Skin of body (tissue), 2 donors: ENCODE results near the gene SRRM2. TPM values are rescaled to one million over a fixed set of nuclear protein-coding genes. Genes with fewer than 3 reads are reported as not detected.

Experiments
- DNase-seq: peaks from one replicate; lab custom pipeline; 2025; lab: John Stamatoyannopoulos, UW
- total RNA-seq: library from RNA; depleted of rRNA; stranded (reverse); fragments of >200 nt; gene quantifications from one replicate; pipeline ENCODE4 v1.2.3, GENCODE V29; 2014

The SRRM2 gene
- total RNA-seq, 1 donor from 2014 or later: 234 TPM

DNA sequence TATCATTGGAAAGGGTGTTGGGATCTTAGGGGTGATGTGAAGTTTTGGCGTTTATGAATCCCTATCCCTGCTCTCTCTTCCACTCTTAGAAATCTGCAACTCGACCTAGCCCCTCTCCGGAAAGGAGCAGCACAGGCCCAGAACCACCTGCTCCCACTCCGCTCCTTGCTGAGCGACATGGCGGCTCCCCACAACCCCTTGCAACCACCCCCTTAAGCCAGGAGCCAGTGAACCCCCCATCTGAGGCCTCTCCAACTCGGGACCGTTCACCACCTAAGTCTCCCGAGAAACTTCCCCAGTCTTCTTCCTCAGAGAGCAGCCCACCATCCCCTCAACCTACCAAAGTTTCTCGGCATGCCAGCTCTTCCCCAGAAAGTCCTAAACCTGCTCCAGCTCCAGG lies 9.0 kb downstream of the SRRM2 start:
- no peak for DNase-seq

- no peak for DNase-seq
Observed at GRCh38 chr16:2761886-2762583, 9.6 kb downstream of the SRRM2 start.

- no peak for DNase-seq
Observed at GRCh38 chr16:2762711-2763110, 10.3 kb downstream of the SRRM2 start.

GRCh38 chr16:2763173-2763572 lies 10.7 kb downstream of the SRRM2 start:
- DNase-seq: no peak

DNA sequence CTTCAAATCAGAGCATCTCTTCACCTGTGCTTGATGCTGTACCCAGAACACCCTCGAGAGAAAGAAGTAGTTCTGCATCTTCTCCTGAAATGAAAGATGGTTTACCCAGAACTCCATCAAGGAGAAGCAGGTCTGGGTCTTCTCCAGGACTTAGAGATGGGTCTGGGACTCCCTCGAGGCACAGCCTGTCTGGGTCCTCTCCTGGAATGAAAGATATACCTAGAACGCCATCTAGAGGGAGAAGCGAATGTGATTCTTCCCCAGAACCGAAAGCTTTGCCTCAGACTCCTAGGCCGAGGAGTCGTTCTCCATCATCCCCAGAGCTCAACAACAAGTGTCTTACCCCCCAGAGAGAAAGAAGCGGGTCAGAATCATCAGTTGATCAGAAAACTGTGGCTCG lies 12.3 kb downstream of the SRRM2 start:
- no peak for DNase-seq

DNA sequence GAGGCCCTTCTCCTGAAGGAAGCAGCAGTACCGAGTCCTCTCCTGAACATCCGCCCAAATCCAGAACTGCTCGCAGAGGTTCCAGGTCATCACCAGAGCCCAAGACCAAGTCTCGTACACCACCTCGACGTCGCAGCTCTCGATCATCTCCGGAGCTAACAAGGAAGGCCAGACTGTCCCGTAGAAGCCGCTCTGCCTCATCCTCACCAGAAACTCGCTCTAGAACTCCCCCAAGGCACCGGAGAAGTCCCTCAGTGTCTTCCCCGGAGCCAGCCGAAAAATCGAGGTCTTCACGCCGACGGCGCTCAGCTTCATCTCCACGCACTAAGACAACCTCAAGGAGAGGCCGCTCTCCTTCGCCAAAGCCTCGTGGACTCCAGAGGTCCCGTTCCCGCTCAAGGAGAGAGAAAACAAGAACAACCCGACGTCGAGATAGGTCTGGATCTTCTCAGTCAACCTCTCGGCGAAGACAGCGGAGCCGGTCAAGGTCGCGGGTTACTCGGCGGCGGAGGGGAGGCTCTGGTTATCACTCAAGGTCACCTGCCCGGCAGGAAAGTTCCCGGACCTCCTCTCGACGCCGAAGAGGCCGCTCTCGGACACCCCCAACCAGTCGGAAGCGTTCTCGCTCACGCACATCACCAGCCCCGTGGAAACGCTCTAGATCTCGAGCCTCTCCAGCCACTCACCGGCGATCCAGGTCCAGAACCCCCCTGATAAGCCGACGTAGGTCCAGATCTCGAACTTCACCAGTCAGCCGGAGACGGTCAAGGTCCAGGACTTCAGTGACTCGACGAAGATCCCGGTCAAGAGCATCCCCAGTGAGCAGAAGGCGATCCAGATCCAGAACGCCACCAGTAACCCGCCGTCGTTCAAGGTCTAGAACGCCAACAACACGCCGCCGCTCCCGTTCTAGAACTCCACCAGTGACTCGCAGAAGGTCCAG lies 13.3 kb downstream of the SRRM2 start:
- no peak for DNase-seq

- no peak for DNase-seq
Observed at GRCh38 chr16:2766430-2767139, 14.1 kb downstream of the SRRM2 start.

DNA sequence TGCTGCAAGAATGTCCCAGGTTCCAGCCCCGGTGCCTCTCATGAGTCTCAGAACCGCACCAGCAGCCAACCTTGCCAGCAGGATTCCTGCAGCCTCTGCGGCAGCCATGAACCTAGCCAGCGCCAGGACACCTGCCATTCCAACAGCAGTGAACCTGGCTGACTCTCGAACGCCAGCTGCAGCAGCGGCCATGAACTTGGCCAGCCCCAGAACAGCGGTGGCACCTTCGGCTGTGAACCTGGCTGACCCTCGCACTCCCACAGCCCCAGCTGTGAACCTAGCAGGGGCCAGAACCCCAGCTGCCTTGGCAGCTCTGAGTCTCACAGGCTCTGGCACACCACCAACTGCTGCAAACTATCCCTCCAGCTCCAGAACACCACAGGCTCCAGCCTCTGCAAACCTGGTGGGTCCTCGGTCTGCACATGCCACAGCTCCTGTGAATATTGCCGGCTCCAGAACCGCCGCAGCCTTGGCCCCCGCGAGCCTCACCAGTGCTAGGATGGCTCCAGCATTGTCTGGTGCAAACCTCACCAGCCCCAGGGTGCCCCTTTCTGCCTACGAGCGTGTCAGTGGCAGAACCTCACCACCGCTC lies 14.8 kb downstream of the SRRM2 start:
- DNase-seq: no peak

GRCh38 chr16:2767891-2768290 lies 15.5 kb downstream of the SRRM2 start:
- no peak for DNase-seq

DNA sequence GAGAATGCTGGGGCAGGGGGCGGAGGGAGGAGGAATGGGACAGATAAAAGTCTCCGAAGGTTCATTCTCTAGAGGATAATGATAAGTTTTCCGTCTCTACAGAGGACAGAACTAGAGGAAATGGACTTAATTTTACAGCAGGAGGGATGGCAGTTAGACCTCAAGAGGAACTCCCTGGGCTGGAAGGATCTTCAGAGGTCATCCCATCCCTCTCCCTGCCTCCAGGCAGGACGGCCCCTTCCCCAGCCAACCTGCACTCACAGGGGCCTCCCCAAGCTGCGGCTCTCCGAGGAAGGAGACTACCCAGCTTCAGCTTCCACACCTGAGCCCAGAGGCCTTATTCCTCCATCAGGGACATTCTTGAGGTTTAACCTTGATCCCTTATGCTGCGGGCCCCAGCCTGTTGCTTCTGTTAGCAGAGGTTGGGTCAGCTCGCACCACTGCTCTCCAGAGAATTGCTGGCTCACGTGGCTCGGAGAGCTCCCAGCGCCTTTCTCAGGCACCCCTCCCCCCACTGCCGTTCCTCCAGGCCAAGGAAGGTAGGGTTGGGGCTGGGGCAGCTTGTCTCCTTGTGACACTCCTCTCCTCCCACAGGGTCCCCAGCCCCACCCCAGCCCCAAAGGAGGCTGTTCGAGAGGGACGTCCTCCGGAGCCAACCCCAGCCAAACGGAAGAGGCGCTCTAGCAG lies 16.1 kb downstream of the SRRM2 start:
- DNase-seq: no peak

DNA sequence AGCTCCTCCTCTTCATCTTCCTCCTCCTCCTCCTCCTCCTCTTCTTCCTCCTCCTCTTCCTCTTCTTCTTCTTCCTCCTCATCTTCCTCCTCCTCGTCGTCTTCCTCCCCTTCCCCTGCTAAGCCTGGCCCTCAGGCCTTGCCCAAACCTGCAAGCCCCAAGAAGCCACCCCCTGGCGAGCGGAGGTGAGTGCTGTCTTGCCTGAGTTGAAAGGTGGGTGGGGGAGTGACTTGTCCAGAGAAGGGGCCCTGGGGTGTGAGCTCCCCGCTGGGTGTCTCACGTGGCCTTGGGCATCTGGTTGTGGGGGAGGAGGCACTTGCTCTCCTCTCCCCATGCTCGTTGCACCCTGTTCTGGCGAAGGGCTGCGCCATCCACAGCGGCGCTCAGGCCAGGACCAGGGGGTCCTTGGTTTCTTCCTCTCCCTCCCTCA lies 16.7 kb downstream of the SRRM2 start:
- DNase-seq: no peak

DNA sequence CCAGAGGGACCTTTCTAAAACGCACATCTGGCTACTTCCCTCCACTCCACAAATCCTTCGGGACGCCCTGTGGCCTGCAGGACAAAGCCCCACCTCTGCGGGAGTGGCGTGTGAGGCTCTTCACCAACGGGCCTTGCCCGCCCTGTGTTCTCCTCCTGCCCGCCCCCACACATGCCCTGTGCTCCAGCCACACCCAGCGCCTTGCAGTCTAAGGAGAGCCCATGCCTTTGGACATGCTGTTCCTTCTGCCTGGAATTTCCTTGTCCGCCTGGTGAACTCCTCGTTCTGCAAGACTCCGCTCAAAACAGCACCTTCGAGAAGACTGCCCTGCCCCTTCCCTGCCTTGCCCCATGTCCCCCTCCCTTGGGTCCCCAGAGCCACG lies 17.2 kb downstream of the SRRM2 start:
- DNase-seq: no peak

- DNase-seq: no peak
Observed at GRCh38 chr16:2770057-2770951, 17.9 kb downstream of the SRRM2 start.

DNA sequence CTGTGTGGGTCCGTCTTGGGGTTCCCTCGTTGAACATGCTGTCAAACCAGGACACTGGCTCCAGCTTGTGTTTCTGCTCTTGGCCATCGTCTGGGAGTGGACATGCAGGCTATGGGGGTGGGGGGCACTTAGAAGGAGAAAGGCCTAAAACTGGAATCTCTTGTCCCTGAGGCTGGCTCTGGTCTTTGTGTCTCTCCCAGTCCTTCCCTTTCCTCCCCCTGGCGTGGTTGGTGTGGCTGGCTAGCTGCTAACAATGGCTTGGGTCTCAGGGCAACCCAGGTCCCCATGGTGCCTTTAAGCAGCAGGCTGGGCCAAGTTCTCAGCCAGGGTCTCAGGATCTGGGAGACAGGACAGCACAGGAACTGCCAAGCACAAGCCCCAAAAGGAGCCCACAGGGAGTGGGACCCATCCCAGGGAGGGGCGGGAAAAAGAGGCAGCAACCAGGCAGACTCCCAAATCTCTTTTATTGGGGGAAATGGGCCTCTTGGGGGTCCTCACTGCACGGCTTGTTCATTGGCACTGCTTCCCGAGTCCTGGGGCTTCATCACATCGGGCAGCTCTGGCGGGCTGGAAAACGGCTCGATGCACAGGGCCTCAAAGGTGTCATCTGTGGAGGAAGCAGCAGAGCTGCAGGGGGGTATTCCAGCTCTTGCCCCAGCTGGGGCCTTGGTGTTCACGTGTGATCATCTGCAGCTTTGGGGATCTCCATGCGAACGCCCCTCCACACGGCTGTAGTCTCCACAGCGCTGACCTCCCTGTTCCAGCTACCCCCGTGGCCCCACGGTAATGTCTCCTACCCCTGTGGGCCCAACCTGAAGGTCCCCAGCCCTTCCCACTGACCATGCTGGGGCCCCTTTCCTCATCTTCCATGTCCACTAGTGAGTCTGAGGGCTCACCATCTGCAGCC lies 19.3 kb downstream of the SRRM2 start:
- no peak for DNase-seq

DNA sequence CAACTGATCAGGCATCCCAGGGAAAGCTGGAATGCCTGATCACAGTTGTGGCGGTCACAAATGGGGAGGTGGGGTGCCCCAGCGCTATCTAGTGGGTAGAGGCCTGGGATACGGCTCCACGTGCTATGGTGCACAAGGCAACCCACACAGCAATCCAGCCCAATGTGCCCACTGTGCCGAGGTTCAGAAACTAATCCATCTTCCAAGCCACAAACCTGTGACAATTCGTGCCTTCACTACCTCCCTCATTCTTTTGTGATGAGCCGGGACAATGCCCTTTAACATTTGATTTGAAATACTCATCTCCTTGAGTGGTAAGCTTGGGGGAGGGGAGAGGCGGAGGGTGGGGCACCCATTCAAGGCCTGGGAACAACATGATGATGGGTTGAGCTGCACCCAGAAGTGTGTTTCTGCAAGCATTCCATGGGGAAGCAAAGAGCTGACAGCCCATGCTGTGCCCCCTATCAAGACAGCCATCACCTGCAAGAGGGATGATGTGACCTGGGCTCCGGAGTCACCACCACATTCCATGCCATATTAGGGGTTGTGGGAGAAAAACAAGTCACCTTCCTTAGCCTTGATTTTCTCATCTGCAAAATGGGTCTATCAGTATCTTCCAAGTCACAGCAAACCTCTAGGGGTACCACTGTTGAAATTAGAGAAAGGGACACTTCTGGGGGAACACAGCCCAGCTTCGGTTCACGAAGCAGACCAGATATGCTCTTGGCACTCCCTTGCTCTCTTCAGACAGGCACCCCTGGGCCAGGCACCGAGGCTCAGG lies 20.9 kb downstream of the SRRM2 start:
- no peak for DNase-seq

GRCh38 chr16:2774161-2774891 lies 21.9 kb downstream of the SRRM2 start:
- DNase-seq: no peak

DNA sequence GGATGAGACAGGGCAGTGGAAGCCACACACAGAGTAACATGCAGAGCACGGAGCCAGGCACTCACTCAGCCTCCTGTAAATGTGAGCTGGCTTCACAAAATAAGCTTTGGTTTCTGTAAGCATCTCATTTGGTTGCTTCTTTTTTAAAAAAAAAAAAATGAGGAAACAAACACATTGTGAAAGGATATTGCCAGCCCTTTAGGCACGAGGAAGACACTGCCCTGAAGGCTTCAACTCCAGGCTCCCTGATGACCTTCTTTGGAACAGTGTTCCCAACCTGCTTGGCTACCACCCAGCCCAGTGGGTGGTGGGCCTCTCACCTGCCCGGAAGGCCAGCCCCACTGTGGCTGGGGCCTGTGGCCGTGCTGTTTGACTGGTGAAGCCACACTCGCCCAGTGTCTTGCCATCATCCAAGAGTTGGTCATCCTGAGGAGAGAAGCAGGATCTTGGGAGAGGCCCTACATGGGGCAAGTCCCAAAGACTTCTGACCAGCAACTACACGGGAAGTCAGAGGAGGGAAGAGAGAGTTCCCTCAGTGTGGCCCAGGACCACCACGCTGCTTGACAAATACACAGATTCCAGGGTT lies 22.8 kb downstream of the SRRM2 start:
- no peak for DNase-seq
